Naive B cell (primary cell): ENCODE results near the gene YJU2. TPM values are rescaled to one million over a fixed set of nuclear protein-coding genes. Genes with fewer than 3 reads are reported as not detected.

ENCODE experiments used
- polyA plus RNA-seq, 6 donors: library from polyadenylated mRNA; unstranded; fragments of 300-500 nt; fragmentation: Illumina TruSeq; gene quantifications; one replicate each; pipeline ENCODE4 v1.2.3, GENCODE V29; 2021; ENCODE audit warnings: low read depth in 6 of 6

Gene YJU2
- polyA plus RNA-seq, 6 donors from 2014 or later: 25.0 to 42.8 (median 30.7) TPM

Other genes starting within 250 kb of the YJU2 start
- 10 to 100 TPM in 1 of 6 donors, 1 to 10 TPM in 5; 5.1 to 12.1 (median 6.1) TPM for gene PIAS4, start 239.3 kb upstream of the YJU2 start, polyA plus RNA-seq
- gene ZBTB7A, start 180.2 kb upstream of the YJU2 start, polyA plus RNA-seq: 10 to 100 TPM; 13.5 to 41.2 (median 21.2) TPM
- gene MAP2K2, start 123.0 kb upstream of the YJU2 start, polyA plus RNA-seq: 10 to 100 TPM; 50.3 to 88.0 (median 69.5) TPM
- not detected for gene CREB3L3, start 93.4 kb upstream of the YJU2 start, polyA plus RNA-seq
- 1 to 10 TPM; 1.3 to 5.3 (median 4.4) TPM for gene SIRT6, start 64.5 kb upstream of the YJU2 start, polyA plus RNA-seq
- 1 to 10 TPM in 1 of 6 donors, under 1 TPM in 2, not detected in 3; 0.17 to 1.4 (median 0.43) TPM for gene ANKRD24, start 64.4 kb upstream of the YJU2 start, polyA plus RNA-seq
- gene EBI3, start 17.6 kb upstream of the YJU2 start, polyA plus RNA-seq: 1 to 10 TPM; 1.0 to 7.3 (median 3.6) TPM
- gene SHD, start 32.2 kb downstream of the YJU2 start, polyA plus RNA-seq: not detected
- gene TMIGD2, start 55.3 kb downstream of the YJU2 start, polyA plus RNA-seq: not detected
- gene FSD1, start 57.5 kb downstream of the YJU2 start, polyA plus RNA-seq: 1 to 10 TPM in 3 of 6 donors, under 1 TPM in 1, not detected in 2; 1.00 to 1.6 (median 1.3) TPM
- under 1 TPM in 1 of 6 donors, not detected in 5; 0.94 TPM for gene STAP2, start 91.7 kb downstream of the YJU2 start, polyA plus RNA-seq
- gene MPND, start 96.5 kb downstream of the YJU2 start, polyA plus RNA-seq: 1 to 10 TPM; 4.6 to 6.3 (median 5.4) TPM
- 10 to 100 TPM in 5 of 6 donors, 1 to 10 TPM in 1; 4.9 to 18.5 (median 12.7) TPM for gene SH3GL1, start 153.5 kb downstream of the YJU2 start, polyA plus RNA-seq
- gene CHAF1A, start 155.6 kb downstream of the YJU2 start, polyA plus RNA-seq: 1 to 10 TPM in 5 of 6 donors, under 1 TPM in 1; 0.14 to 4.8 (median 2.7) TPM
- 1 to 10 TPM; 3.6 to 9.1 (median 5.6) TPM for gene UBXN6, start 210.7 kb downstream of the YJU2 start, polyA plus RNA-seq
- gene HDGFL2, start 225.2 kb downstream of the YJU2 start, polyA plus RNA-seq: 10 to 100 TPM in 4 of 6 donors, 1 to 10 TPM in 1, under 1 TPM in 1; 0.91 to 22.7 (median 11.5) TPM